ENCODE data around the gene TDRD10. TPM values are rescaled to one million over a fixed set of nuclear protein-coding genes. Genes with fewer than 3 reads are reported as not detected.
A peak's percentile ranks its signal among the peaks of the same experiment; 100 is the strongest.

Gene TDRD10
- total and polyA plus RNA-seq, 4 donors = 1.9 to 12.6 (median 7.3) TPM

DNA sequence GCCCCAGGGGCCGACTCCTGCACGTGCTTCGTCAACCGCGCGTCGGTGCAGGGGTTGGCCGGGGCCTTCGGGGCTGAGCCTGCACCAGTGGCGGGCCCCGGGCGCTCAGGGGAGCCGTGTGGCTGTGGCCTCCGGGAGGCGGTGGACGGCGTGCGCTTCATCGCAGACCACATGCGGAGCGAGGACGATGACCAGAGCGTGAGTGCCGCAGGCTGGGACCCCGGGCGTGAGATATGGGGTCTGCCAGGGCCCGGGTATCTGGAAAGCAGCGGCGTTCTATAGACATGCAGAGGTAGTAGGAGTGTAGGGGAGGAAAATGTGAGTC is 69.9 kb downstream of the TDRD10 start:
- DNase-seq (no peak), ATAC-seq (ENCODE audit: insufficient read depth, low FRiP score) (no peak)
- Histone ChIP-seq H3K4me1 (ENCODE audit: control insufficient read depth in 5 of 5, insufficient read depth in 5 of 5, low read length in 5 of 5) (peaks cover 0 to 11% (median 3%) of the 10 kb centered on the region in 5 donors), H3K9ac (ENCODE audit: insufficient read depth in 1 of 2, low read length in 2 of 2) (no peak overlapping the region), H3K4me3 (no peak overlapping the region), H3K9me3 (ENCODE audit: control insufficient read depth in 4 of 4, insufficient read depth in 3 of 4, low read length in 3 of 4) (no peaks in the 10 kb centered on the region), H3K27me3 (ENCODE audit: control insufficient read depth in 3 of 3, insufficient read depth in 3 of 3, low read length in 2 of 3) (peaks cover 0 to 10% (median 3%) of the 10 kb centered on the region in 3 donors), H3K36me3 (ENCODE audit: control insufficient read depth in 4 of 4, insufficient read depth in 4 of 4, low read length in 4 of 4) (no peaks in the 10 kb centered on the region), H3K27ac (ENCODE audit: low read depth in 1 of 2, low read length in 1 of 2) (no peak overlapping the region)
- TF ChIP-seq, protein P1, sequence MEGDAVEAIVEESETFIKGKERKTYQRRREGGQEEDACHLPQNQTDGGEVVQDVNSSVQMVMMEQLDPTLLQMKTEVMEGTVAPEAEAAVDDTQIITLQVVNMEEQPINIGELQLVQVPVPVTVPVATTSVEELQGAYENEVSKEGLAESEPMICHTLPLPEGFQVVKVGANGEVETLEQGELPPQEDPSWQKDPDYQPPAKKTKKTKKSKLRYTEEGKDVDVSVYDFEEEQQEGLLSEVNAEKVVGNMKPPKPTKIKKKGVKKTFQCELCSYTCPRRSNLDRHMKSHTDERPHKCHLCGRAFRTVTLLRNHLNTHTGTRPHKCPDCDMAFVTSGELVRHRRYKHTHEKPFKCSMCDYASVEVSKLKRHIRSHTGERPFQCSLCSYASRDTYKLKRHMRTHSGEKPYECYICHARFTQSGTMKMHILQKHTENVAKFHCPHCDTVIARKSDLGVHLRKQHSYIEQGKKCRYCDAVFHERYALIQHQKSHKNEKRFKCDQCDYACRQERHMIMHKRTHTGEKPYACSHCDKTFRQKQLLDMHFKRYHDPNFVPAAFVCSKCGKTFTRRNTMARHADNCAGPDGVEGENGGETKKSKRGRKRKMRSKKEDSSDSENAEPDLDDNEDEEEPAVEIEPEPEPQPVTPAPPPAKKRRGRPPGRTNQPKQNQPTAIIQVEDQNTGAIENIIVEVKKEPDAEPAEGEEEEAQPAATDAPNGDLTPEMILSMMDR (IDR thresholded peaks at IDR 0.05; ENCODE audit: control extremely low read depth, extremely low read depth) = no peak
- WGBS, 2 donors = 92 to 95% methylated on average over 29 of the region's 29 CpGs

GRCh38 chr1:154572468-154573167 is 70.6 kb downstream of the TDRD10 start:
- no peak for DNase-seq
- Histone ChIP-seq H3K4me1 (ENCODE audit: control insufficient read depth in 5 of 5, insufficient read depth in 5 of 5, low read length in 5 of 5) (peaks cover 0 to 8% (median 3%) of the 10 kb centered on the region in 5 donors), H3K27me3 (ENCODE audit: control insufficient read depth in 3 of 3, insufficient read depth in 3 of 3, low read length in 2 of 3) (peaks cover 0 to 10% (median 3%) of the 10 kb centered on the region in 3 donors), H3K4me3 (no peak overlapping the region), H3K9me3 (ENCODE audit: control insufficient read depth in 4 of 4, insufficient read depth in 3 of 4, low read length in 3 of 4) (no peaks in the 10 kb centered on the region), H3K27ac (ENCODE audit: low read depth in 1 of 2, low read length in 1 of 2) (no peak overlapping the region), H3K9ac (ENCODE audit: insufficient read depth in 1 of 2, low read length in 2 of 2) (no peak overlapping the region), H3K36me3 (ENCODE audit: control insufficient read depth in 4 of 4, insufficient read depth in 4 of 4, low read length in 4 of 4) (no peaks in the 10 kb centered on the region)
- TF ChIP-seq, protein P1 (IDR thresholded peaks at IDR 0.05; ENCODE audit: control extremely low read depth, extremely low read depth) = no peak
- no peak for ATAC-seq (ENCODE audit: insufficient read depth, low FRiP score)
- WGBS, 2 donors = 69 to 77% methylated on average over 10 of the region's 10 CpGs

GRCh38 chr1:154573168-154573510 is 71.1 kb downstream of the TDRD10 start:
- Histone ChIP-seq H3K9ac (ENCODE audit: insufficient read depth in 1 of 2, low read length in 2 of 2) (no peak overlapping the region), H3K4me3 (no peak overlapping the region), H3K9me3 (ENCODE audit: control insufficient read depth in 4 of 4, insufficient read depth in 3 of 4, low read length in 3 of 4) (no peaks in the 10 kb centered on the region), H3K27me3 (ENCODE audit: control insufficient read depth in 3 of 3, insufficient read depth in 3 of 3, low read length in 2 of 3) (peaks cover 0 to 7% (median 3%) of the 10 kb centered on the region in 3 donors), H3K4me1 (ENCODE audit: control insufficient read depth in 5 of 5, insufficient read depth in 5 of 5, low read length in 5 of 5) (peaks cover 0 to 10% (median 7%) of the 10 kb centered on the region in 5 donors), H3K27ac (ENCODE audit: low read depth in 1 of 2, low read length in 1 of 2) (no peak overlapping the region), H3K36me3 (ENCODE audit: control insufficient read depth in 4 of 4, insufficient read depth in 4 of 4, low read length in 4 of 4) (no peaks in the 10 kb centered on the region)
- ATAC-seq (ENCODE audit: insufficient read depth, low FRiP score) (no peak), DNase-seq (no peak)
- WGBS, 2 donors = 89 to 91% methylated on average over 3 of the region's 3 CpGs
- TF ChIP-seq, protein P1 (IDR thresholded peaks at IDR 0.05; ENCODE audit: control extremely low read depth, extremely low read depth) = no peak

DNA sequence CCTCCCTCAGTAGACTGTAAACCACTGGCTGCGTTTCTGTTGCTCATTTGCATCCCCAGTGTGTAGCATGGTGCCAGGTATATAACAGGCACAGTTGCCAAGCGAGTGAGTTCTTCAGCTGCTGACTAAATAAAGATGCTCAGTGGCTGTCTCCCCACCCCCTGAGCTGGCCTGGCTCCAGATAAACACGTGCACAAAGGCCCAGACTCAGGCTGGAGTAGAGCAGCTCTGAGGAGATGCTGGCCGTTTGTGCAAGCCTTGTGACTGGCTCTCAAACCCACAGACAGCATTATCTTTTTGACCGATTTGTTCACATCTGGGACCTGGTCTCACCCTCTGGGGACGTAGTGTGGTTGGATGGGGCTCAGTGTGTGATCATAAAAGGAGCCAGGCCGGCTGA is 72.7 kb downstream of the TDRD10 start:
- WGBS, 2 donors = 22 to 36% methylated on average over 7 of the region's 7 CpGs
- peak in 1 of 3 donors; percentile 26 for DNase-seq
- TF ChIP-seq, protein P1 (IDR thresholded peaks at IDR 0.05; ENCODE audit: control extremely low read depth, extremely low read depth) = no peak

More for the DNA sequence above, 72.7 kb downstream of the TDRD10 start:
- no peaks in the 10 kb centered on the region for H3K9me3 ChIP-seq (ENCODE audit: control insufficient read depth in 4 of 4, insufficient read depth in 3 of 4, low read length in 3 of 4)
- H3K27me3 ChIP-seq (ENCODE audit: control insufficient read depth in 3 of 3, insufficient read depth in 3 of 3, low read length in 2 of 3) = no peaks in the 10 kb centered on the region
- H3K9ac ChIP-seq (ENCODE audit: insufficient read depth in 1 of 2, low read length in 2 of 2) = no peak overlapping the region
- H3K27ac ChIP-seq (ENCODE audit: low read depth in 1 of 2, low read length in 1 of 2) = no peak overlapping the region
- peaks cover 0 to 9% (median 5%) of the 10 kb centered on the region in 5 donors for H3K4me1 ChIP-seq (ENCODE audit: control insufficient read depth in 5 of 5, insufficient read depth in 5 of 5, low read length in 5 of 5)
- no peak overlapping the region for H3K4me3 ChIP-seq
- no peak for ATAC-seq (ENCODE audit: insufficient read depth, low FRiP score)
- peaks cover 0 to 12% (median 0%) of the 10 kb centered on the region in 4 donors for H3K36me3 ChIP-seq (ENCODE audit: control insufficient read depth in 4 of 4, insufficient read depth in 4 of 4, low read length in 4 of 4)

Data from lung (tissue), 12 donors.